ENCODE results near the gene CAPZB. TPM values are rescaled to one million over a fixed set of nuclear protein-coding genes. Genes with fewer than 3 reads are reported as not detected.
A peak's percentile ranks its signal among the peaks of the same experiment; 100 is the strongest.

Gene CAPZB
- total and polyA plus RNA-seq, 2 experiments from 2014 or later: 229 to 494 TPM

GRCh38 chr1:19366599-19367536 is 118.5 kb downstream of the CAPZB start:
- Histone ChIP-seq H3K9me2 (ENCODE audit: insufficient read depth) (no peaks in the 10 kb centered on the region), H3K4me1 (ENCODE audit: insufficient read depth) (peaks cover 17% of the 10 kb centered on the region), H3K36me3 (ENCODE audit: low read depth) (no peaks in the 10 kb centered on the region; the same call in 1 of the 2 replicates), H3K27me3 (replicated peaks; ENCODE audit: insufficient read depth) (no peaks in the 10 kb centered on the region), H3K79me2 (ENCODE audit: insufficient read depth) (peaks cover 99% of the 10 kb centered on the region), H3F3A (ENCODE audit: insufficient read depth) (peaks cover 10% of the 10 kb centered on the region; the same call in 1 of the 2 replicates), H3K4me2 (ENCODE audit: unreplicated experiment) (no peak overlapping the region), H3K9me3 (ENCODE audit: low read depth) (no peaks in the 10 kb centered on the region), H3K27ac (no peak overlapping the region), H3K9ac (no peak overlapping the region), H3K4me3 (no peak overlapping the region), H2AFZ (no peak overlapping the region), H4K20me1 (ENCODE audit: insufficient read depth) (no peaks in the 10 kb centered on the region)
- WGBS, 2 experiments (ENCODE audit: low coverage in 1 of 2, low lambda C conversion rate in 2 of 2, missing lambda C conversion rate in 2 of 2): 69 to 71% methylated on average over 18 of the region's 18 CpGs
- in situ Hi-C loops (cut with MboI): no loop called here
- DNase-seq: no peak
- TF ChIP-seq EZH2 (IDR thresholded peaks at IDR 0.05; ENCODE audit: insufficient read depth, poor library complexity, severe bottlenecking) (no peak), EZH2phosphoT487 (IDR thresholded peaks at IDR 0.05; ENCODE audit: insufficient read depth, low read depth) (no peak)

- H3K36me3 ChIP-seq (ENCODE audit: low read depth): no peaks in the 10 kb centered on the region; the same call in 1 of the 2 replicates
- peaks cover 10% of the 10 kb centered on the region for H3F3A ChIP-seq (ENCODE audit: insufficient read depth)
- no peak overlapping the region for H3K4me3 ChIP-seq
- H3K4me1 ChIP-seq (ENCODE audit: insufficient read depth): peaks cover 20% of the 10 kb centered on the region
- peak; percentile 75 for DNase-seq
- no peaks in the 10 kb centered on the region for H4K20me1 ChIP-seq (ENCODE audit: insufficient read depth)
- in situ Hi-C loops (cut with MboI): no loop called here
- H3K9me3 ChIP-seq (ENCODE audit: low read depth): no peaks in the 10 kb centered on the region
- H3K9ac ChIP-seq: no peak overlapping the region
- H3K27ac ChIP-seq: 0 out of 2 replicates have a peak overlapping the region, but pooled peaks have one; percentile 36
- H3K27me3 ChIP-seq (replicated peaks; ENCODE audit: insufficient read depth): no peaks in the 10 kb centered on the region
- WGBS, 2 experiments (ENCODE audit: low coverage in 1 of 2, low lambda C conversion rate in 2 of 2, missing lambda C conversion rate in 2 of 2): 35 to 41% methylated on average over 7 to 10 of the region's 10 CpGs
- no peaks in the 10 kb centered on the region for H3K9me2 ChIP-seq (ENCODE audit: insufficient read depth)
- TF ChIP-seq EZH2 (IDR thresholded peaks at IDR 0.05; ENCODE audit: insufficient read depth, poor library complexity, severe bottlenecking) (no peak), EZH2phosphoT487 (IDR thresholded peaks at IDR 0.05; ENCODE audit: insufficient read depth, low read depth) (no peak)
- peaks cover 99% of the 10 kb centered on the region for H3K79me2 ChIP-seq (ENCODE audit: insufficient read depth)
- H2AFZ ChIP-seq: no peak overlapping the region
- H3K4me2 ChIP-seq (ENCODE audit: unreplicated experiment): no peak overlapping the region
Observed at GRCh38 chr1:19365721-19366120, 119.6 kb downstream of the CAPZB start.

- Histone ChIP-seq H3K79me2 (ENCODE audit: insufficient read depth) (peaks cover 99% of the 10 kb centered on the region), H3K27me3 (replicated peaks; ENCODE audit: insufficient read depth) (no peaks in the 10 kb centered on the region), H3K4me2 (ENCODE audit: unreplicated experiment) (no peak overlapping the region), H3K9me2 (ENCODE audit: insufficient read depth) (no peaks in the 10 kb centered on the region), H3F3A (ENCODE audit: insufficient read depth) (peaks cover 10% of the 10 kb centered on the region), H2AFZ (no peak overlapping the region), H3K4me3 (no peak overlapping the region), H3K9me3 (ENCODE audit: low read depth) (no peaks in the 10 kb centered on the region), H3K9ac (no peak overlapping the region), H3K4me1 (ENCODE audit: insufficient read depth) (peaks cover 19% of the 10 kb centered on the region), H3K36me3 (ENCODE audit: low read depth) (peaks cover 4% of the 10 kb centered on the region; the same call in 1 of the 2 replicates), H3K27ac (peak overlapping the region; percentile 29; the same call in 1 of the 2 replicates), H4K20me1 (ENCODE audit: insufficient read depth) (no peaks in the 10 kb centered on the region)
- no peak for TF ChIP-seq EZH2phosphoT487 (IDR thresholded peaks at IDR 0.05; ENCODE audit: insufficient read depth, low read depth)
- no peak for TF ChIP-seq EZH2 (IDR thresholded peaks at IDR 0.05; ENCODE audit: insufficient read depth, poor library complexity, severe bottlenecking)
- peak; percentile 21 for DNase-seq
- in situ Hi-C loops (cut with MboI): no loop called here
- WGBS, 2 experiments (ENCODE audit: low coverage in 1 of 2, low lambda C conversion rate in 2 of 2, missing lambda C conversion rate in 2 of 2): 52 to 54% methylated on average over 8 of the region's 8 CpGs
Observed at GRCh38 chr1:19363536-19364152, 121.7 kb downstream of the CAPZB start.

GRCh38 chr1:19361611-19362147 is 123.7 kb downstream of the CAPZB start:
- Histone ChIP-seq H3K9ac (no peak overlapping the region), H3K36me3 (ENCODE audit: low read depth) (peaks cover 4% of the 10 kb centered on the region; the same call in 1 of the 2 replicates), H4K20me1 (ENCODE audit: insufficient read depth) (no peaks in the 10 kb centered on the region), H3K9me2 (ENCODE audit: insufficient read depth) (no peaks in the 10 kb centered on the region), H3K4me1 (ENCODE audit: insufficient read depth) (peaks cover 19% of the 10 kb centered on the region), H3K4me2 (ENCODE audit: unreplicated experiment) (no peak overlapping the region), H3K9me3 (ENCODE audit: low read depth) (no peaks in the 10 kb centered on the region), H3K4me3 (no peak overlapping the region), H3K27ac (peak overlapping the region; percentile 24), H3K27me3 (replicated peaks; ENCODE audit: insufficient read depth) (no peaks in the 10 kb centered on the region), H3K79me2 (ENCODE audit: insufficient read depth) (peaks cover 99% of the 10 kb centered on the region), H2AFZ (no peak overlapping the region), H3F3A (ENCODE audit: insufficient read depth) (peaks cover 10% of the 10 kb centered on the region)
- TF ChIP-seq EZH2phosphoT487 (IDR thresholded peaks at IDR 0.05; ENCODE audit: insufficient read depth, low read depth) (no peak), EZH2 (IDR thresholded peaks at IDR 0.05; ENCODE audit: insufficient read depth, poor library complexity, severe bottlenecking) (no peak)
- peak; percentile 72 for DNase-seq
- in situ Hi-C loops (cut with MboI): no loop called here
- 27 to 29% methylated on average over 8 of the region's 8 CpGs for WGBS, 2 experiments (ENCODE audit: low coverage in 1 of 2, low lambda C conversion rate in 2 of 2, missing lambda C conversion rate in 2 of 2)
